Smooth muscle cell of the brain vasculature (primary cell): Measurements from ENCODE around the gene DUSP22.

Experiments used
- DNase-seq: peaks from one replicate; pipeline ENCODE4 v3.0.0-alpha.2; 2012; ENCODE audit warnings: low read depth, low spot score

The DUSP22 gene

DNA sequence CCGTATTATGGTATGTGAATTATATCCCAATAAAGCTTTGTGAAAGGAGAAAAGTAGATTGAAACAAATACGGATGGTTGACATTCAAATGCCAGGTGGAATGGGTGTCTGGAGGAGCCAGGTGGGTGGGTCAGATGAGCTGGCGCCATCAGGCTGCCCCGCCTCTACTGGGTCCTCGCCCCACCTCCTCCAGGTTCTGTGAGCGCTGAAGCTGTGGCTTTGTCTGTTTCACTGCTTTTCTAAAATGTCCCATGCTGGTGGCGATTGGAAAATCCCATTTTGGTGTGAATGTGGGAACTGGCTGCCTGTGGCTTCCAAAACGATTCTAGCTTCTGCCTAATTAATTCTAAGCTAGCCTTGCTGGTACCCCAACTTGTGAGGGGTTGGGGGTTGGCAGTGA is 16.5 kb downstream of the DUSP22 start:
- DNase-seq, result no peak

DNA sequence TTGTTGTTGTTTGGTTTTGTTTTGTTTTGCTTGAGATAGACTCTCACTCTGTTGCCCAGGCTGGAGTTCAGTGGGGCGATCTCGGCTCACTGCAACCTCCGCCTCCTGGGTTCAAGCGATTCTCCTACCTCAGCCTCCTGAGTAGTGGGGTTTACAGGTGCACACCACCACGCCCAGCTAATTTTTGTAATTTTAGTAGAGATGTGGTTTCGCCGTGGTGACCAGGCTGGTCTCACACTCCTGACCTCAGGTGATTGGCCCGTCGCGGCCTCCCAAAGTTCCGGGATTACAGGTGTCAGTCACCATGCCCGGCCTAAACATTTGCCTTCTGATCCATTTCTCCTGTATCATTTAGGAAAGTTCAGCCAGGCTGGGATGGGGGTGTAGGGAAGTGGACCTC is 17.7 kb downstream of the DUSP22 start:
- DNase-seq, result no peak

DNA sequence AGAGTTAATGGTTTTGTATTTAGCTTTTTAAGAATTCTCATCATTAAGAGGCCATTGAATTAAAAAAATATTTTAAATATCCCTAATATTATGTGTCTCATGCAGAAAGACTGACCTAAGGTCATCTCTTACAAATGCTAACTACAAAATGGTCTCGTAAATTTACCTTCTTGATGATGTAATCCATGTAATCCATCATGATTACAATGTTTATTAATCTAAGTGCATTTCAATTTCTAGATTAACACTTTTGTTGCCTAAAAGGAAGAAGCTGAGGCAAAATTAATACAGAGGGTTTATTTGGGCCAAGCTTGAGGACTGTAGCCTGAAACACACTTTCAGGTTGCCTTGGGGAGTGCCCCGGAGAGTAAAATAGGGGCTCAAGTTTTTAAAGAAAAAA is 18.4 kb downstream of the DUSP22 start:
- no peak for DNase-seq

DNA sequence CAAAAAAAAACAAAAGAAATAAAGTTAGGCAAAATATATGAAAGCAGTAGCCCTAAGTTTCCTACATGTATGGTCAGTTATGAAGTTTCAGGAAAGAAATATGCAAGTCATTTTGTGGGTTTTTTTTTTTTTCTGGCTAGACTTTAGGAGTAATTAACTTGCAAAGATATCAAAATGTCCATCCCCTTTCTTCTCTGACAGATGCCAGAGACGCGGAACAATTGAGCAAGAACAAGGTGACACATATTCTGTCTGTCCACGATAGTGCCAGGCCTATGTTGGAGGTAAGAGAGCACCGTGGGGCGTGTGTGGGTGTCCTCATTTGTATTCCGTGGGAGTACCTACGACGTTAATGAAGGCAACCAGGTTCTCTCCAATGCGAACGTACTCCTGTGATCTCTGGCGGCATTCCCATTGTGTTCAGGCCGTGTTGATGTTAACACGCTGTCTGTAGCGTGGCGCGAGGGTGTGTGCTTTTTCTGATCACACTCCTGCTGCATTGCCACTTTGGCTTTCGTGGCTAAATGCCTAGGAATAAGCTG is 19.5 kb downstream of the DUSP22 start:
- DNase-seq, result no peak

DNA sequence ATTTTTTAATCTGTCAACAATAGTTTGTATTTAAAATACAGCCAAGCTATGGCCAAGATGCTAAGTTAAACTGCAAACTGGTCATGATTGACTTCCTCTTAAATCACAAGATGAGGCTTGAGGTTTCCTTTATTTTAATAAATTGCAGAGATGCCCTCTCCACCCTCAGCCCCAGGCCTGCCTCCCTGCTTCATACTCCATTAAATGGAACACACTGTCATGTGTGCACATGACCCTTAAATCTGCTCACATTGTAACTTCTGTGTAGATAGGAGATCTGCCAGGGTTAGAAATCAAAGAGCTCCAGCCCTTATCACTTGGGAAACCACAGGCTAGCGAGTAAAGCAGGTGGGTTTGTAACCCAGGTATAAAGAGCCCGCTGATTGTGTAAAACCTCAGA is 20.8 kb downstream of the DUSP22 start:
- DNase-seq, result no peak

DNA sequence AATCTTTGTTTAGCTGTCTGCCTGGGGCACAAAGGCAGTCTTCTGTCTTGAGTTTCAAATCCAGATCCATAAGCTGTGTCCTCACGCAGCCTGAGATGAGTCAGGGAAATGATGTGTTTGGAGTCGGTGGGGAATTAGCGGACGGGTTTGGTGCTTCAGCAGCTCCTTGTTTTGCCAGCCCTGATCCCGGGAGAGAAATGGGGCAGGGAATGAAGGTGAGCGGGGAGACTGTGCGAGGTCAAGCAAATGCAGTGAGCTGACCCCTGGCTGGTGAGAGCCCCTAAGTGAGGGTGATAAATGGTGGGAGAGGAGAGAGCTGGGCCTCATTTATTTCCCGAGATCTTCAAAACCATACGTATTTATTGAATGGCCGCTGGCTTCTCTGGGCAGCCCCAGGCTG is 21.6 kb downstream of the DUSP22 start:
- no peak for DNase-seq

DNA sequence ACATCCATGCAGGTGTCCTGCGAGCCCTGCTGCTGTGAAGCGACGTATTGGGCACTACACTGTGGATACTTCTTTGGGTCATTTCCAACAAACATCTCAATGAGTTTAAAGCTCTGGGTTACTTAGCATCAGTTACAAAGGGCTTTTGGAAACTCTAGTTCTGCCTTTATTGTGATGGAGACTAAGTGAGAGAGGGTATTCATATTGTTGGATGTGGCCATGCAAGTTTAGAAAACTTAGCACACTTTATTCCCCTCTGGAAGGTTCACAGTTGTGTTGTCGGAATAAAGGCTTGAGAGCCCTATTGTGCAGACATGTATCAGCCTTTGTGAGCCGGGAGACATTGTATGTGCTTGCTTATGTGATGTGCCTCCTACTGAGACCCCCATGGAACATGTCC is 22.1 kb downstream of the DUSP22 start:
- no peak for DNase-seq

DNA sequence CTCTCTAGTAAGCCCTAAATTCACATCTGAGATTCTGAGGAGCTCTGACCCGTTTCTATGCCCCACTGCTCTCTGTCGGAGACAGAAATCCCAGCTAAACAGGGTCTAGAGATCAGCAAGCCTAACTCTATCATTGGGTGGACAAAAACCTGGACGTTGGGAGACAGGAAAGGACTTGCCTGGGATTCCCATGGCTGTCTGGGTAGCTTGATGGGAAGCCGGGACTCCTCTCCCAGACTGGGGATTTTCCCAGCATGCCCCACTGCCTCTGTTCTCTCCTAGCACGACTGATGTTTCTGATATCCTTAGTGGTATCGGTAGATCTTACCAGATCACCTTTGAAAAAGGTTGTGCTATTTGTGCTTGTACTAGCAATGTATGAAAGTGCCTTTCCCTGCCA is 22.9 kb downstream of the DUSP22 start:
- no peak for DNase-seq

DNA sequence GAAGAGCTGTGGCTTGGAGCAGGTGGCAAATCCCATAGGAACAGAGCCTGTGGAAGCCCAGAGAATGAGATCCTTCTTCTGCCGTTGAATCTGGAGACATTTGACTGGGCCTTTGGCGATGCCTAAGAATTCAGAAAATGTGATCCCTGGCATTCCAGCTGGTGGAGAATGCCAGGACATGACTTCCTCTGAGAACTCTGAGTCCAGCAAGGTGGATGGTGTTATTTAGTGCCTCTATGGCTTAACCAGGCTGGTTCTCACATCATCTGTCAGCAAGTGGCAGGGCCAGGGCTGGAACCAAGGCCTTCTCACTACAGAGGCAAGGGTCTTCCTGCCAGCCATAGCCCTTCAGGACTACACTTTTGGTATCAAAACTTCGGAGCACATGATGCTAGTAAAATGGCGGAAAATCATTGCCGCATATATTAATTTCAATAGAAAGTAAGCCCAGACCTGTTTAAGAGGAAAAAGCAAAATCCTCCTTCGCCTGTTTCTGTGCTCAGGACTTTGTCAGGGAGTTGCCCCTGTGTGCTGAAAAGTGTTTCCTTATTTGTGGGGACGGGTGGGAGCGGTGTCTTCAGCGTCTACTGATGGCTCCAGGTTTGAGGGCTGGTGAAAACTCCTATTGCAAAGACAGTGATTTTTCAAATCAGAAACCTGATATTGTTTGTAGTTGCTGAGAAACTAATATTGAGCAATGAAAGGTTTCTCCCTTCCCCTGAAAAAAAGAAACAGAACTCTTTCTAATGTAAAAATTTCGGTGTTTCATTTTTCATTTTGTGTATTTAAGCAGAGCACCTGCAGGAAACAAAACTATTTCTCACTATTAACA is 23.9 kb downstream of the DUSP22 start:
- no peak for DNase-seq

DNA sequence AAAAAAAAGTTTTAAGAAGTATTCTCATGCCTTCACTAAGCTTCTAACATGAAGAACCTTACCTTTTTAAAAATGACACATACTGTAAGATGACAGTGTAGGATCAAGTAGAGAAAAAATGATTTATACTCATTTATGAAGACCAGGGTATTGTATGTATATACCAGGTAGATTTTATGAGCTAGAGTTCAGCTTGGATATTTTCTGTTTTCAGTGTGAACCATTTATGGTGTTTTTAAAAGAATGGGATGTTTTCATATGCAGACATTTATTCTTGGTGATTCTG is 24.4 kb downstream of the DUSP22 start:
- no peak for DNase-seq

DNA sequence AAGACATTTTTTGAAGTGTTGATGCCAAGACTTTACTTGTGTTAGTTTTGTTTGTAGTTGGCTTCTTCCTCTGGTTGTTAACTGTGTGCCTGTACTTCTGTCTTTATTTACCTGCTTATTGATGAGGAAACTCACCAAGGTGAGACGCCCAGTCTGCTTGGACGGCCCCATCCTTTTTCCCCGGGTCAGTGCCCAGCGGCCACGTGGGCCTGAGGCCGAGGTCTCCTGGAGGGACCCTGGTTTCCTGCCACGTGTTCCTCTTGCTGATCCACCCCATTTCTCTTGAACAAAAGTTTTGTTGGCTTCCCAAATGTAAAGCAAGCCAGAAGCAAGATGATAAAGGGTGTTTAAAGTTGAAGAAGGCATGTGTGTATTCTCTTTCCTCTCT is 24.8 kb downstream of the DUSP22 start:
- no peak for DNase-seq

DNA sequence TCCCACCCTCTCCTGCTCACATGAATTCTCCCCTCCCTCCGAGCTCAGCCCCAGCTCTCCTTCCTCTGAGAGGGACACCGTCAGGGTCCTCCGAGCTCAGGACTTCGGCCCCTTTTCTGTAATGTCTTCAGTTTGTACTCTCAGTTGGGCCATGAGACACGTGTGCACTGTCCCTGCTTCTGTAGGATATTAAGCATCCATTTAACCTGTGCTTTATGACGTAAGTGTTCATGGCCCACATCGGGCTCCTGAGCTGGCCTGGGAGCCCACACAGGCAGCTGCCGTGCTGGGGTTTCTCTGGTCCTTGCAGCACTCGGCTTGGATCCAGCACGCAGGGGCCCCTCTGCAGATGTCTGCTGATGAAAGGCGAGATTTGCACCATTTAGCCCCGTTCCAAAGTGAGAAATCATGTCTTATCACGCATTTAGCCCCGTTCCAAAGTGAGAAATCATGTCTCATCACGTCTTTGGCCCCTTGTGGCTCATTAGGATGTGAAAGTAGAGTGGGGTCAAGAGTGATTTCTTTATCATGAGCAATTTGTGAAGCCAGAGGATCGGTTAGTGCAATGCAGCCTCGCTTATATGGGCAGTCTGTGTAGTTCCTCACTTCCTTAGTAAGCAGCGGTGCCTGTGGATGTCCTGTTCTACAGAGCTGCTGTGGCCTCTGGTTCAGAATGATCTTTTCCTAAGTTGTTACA is 25.3 kb downstream of the DUSP22 start:
- no peak for DNase-seq

DNA sequence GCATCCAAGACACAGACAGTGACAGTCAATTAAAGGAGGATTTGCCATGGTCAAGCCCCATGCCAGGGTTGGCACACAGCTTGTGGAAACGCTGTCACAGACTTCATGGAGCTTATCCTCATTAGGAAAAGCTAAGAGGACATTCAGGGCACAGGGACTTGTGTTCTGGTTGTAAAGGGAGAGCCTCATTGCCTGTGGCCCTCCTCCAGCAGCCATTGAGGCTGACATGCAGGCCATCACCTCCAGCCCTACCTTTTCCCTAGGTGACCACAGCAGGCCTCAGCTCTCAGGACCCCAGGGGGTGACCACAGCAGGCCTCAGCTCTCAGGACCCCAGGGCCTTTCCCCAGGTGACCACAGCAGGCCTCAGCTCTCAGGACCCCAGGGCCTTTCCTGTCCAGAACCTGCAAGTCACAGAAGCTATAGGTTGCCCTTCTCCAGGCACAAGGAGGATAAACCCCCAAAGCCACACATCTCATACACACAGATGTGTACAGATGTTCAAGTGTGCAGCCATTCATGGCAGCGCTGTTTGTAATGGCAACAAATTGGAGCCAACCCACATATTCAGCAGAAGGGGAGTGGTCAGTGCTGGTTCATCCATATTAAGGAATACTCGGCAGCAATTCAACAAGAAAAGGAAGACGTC is 26.1 kb downstream of the DUSP22 start:
- no peak for DNase-seq

DNA sequence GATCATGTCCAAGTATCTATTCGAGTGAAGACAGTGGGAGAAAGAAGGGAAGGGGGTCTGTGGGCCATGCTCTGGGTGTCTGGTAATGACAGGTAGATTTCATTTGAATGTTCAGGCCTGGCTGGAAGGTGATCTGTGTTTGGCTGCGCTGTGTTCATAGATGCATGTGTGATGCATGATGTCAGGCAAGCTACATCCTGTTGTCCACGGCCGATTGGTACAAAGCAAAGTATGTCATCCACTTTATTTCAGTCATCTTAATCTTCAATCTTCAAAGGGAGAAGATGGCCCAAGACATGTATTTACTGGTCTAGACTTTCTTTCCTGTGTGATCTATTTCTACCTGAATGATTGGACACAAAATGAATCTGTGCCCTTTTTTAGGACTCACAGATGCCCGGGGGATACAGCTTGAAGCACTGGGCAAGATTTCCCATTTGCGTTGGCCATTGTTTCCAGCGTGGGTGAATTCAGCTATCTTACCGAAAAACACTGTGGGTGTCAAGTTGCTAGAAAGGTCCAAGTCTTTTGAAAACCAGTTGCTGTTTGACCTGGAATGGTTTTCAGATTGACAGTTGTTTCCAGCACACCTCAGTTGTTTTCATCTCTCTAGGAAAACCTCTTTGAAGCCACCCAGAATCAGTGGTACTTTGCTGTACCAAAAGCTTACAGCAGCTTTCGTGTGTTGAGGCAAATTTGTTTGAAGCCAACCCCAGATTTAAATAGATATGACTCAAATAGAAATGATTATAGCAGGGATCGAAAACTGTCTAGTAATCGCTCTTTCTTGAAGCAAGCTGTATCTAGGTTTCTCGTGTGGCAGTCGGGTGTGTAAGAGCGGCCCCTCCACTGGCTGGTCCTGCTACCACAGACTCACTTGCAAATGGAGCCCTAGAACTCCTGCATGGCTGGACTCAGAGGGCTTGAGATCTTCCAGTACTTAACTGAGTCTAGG is 27.2 kb downstream of the DUSP22 start:
- no peak for DNase-seq

DNA sequence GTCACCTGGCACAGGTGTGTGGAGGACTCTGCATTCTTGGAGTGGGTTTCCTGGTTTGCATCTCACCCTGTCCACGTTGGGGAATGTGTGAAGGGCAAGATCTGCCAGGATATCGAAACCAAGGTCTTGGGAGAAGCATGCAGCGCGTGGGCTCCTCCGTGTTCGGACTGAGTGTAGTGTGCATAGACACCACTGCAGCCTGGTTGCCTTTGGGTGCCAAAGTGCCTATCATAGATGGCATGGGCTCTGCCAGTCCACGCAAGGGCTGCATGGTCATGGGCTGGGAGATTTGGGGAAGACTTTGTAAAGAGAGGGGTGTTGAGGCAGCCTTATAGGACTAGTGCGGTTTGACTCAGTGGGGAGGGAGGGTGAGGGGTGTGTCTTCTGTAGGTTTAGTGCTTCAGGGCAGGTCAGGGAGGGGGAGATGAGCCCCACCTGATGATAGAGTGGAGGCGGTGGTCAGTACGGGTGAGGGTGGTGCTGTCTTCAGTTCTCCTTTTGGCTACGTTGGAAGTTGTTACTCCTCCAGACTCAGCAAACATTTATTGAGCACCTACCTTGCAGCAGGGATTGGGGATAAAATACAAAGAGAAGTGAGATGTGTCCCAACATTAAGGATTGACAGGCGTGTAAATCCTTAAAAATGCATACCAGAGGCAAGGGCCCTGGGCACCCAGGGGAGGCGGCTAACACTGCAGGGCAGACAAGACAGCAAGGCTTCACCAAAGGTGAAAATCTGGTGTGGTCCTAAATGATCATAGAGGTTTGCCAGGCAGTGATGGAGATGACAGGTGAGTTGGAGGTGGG is 28.3 kb downstream of the DUSP22 start:
- DNase-seq, result no peak

DNA sequence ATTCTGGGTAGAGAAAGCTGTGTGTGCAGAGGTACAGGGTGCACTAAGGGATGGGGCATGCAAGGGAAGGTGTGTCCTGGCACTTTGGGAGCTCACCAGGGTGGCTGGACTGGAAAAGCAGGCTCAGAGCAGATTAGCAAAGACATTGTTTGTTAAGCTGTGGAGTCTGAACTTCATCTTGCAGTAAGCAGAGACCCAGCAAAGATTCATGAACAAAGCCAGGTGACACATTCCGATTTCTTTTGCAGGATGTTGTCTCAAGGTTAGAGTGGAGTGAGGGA is 28.8 kb downstream of the DUSP22 start:
- DNase-seq, result no peak

DNA sequence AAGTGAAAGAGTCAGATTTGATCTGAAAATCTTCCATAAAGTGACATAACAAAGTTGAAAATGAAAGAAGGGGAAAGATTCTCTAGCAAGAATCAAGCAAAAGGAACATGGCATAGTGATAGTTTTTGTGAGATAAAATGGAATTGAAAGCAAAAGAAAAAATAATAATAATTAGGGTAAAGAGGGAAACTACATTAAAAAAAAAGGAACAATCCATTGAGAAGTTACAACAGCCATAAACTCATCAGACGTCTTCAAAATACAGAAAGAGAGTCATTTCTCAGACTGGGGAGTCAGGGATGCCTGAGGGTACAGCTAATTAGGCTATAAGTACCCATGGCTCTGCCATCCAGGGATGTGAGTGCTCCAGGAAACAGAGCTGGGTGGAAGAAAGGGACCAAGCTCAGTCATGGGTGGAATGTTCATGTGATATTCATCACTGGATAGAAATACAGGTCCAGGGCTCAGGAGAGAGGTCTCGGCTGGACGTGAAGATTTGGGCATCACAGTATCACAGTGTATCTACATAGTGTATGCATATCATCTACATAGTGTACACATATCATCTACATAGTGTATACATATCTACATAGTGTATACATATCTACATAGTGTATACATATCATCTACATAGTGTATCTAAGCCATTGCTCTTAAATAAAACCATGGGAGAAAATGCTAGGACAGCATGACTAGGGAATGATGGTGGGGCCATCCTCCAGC is 29.4 kb downstream of the DUSP22 start:
- DNase-seq, result no peak

DNA sequence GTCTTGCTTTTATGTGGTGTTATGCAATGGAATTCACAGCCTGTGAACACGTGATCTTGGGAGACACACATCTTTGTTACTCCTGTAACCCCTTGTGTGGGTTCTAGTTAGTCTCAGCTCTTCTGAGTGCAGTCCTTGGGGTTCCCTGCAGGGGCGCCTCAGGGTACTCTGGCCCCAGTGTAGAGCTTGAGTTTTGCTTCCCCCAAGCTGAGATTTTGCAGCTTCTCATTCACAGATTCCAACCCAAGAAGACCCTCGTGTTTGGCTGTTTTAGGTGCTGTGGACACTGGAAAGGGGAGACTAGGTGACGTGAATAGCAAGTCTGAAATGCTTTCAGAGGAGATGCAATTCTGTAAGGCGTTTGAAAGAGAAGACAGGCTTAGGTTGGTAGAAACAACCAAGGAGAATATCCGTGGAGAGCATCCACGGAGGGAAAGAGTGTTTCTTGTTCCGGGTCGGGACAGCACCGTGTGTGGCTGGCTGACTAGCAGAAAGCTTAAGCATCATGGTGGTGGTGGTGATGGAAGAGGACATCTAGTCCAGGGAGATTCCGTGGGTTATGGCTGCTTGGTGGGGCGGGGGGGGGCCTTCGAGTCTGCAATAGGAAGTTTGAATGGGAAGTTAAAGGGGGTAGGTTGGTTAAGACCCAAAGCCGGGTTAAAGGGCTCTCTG is 30.1 kb downstream of the DUSP22 start:
- no peak for DNase-seq

DNA sequence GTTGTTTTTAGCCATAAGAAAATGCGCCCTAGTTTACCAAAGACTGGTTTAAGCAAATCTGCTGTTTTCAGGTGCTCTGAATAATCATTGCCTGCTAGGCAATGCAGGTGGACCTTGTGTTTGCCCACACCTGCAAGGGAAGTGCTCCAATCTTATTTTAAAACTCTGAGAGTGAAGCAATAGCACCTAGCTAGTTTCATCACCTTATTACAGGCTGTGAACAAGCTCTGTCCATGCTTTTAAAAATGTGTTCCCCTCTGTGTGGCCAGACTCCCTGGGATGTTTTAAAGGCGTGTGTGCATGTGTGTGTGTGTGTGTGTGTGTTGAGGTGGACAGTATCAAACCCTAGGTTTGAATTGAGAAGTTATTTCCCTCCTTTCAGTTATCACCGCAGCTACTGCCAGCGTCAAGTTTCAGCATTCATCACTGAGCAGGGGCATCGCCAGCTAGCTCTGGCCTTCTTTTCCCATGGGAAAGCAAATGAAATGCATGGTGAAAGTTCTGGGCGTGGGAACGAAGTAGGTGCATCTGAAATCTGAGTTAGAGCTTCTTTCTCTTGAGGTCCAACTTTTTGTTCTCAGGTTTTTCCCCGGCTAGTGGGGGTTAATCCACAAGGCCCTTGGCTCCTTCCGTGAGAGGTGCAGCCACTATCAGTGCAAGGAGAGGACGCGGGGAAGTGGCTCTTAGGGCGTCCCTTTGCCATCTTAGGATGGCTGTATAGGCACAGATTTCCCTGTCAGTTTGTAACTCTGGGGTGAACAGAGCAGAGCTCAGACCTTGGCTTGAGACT is 30.8 kb downstream of the DUSP22 start:
- DNase-seq, result no peak
